ES-I3 (cell line): ENCODE data around the gene MYL12A.

Experiments used
- H3K36me3 ChIP-seq: 2 replicates; pipeline ENCODE4 v1.6.1; 2013; ENCODE audit warnings: mild to moderate bottlenecking, low read length, control low read depth, moderate library complexity; ENCODE audit not compliant: insufficient read depth
- H3K4me1 ChIP-seq: 2 replicates; pipeline ENCODE4 v1.6.1; 2013; ENCODE audit warnings: mild to moderate bottlenecking, control low read depth, low read length; ENCODE audit not compliant: insufficient read depth
- H3K9ac ChIP-seq: 2 replicates; pipeline ENCODE4 v1.6.1; 2013; ENCODE audit warnings: low read depth, mild to moderate bottlenecking, low read length, moderate library complexity
- H3K9me3 ChIP-seq: 2 replicates; pipeline ENCODE4 v1.6.1; 2013; ENCODE audit warnings: mild to moderate bottlenecking, low read length, moderate library complexity; ENCODE audit not compliant: control insufficient read depth, insufficient read depth

The MYL12A gene

DNA sequence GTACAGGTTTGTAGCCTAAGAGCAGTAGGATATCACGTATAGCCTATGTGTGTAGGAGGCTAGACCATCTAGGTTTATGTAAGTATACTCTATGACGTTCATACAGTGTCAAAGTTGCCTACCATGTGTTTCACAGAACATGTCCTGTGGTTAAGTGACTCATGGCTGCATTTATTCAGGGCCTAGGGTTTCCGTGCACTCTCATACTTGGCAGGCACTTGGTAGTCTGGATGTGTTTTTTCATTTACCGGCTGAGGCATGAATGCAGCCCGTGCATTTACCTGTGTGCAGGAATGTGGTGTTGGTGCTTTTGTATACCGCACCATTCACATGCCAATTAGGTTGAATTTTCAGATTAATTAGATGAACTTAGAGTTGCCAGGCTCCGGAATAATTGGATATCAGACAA lies 57.8 kb downstream of the MYL12A start:
- no peaks in the 10 kb centered on the region for H3K9me3 ChIP-seq
- no peaks in the 10 kb centered on the region; the same call in 1 of the 2 replicates for H3K4me1 ChIP-seq
- no peaks in the 10 kb centered on the region for H3K36me3 ChIP-seq
- no peak overlapping the region for H3K9ac ChIP-seq
